Breast epithelium (tissue), 4 donors: ENCODE measurements around the gene PHF19. TPM values are rescaled to one million over a fixed set of nuclear protein-coding genes. Genes with fewer than 3 reads are reported as not detected.

Source experiments
- DNase-seq, 2 donors: peaks; one replicate each; pipeline ENCODE4 v3.0.0-alpha.2; 2019; ENCODE audit warnings: low spot score in 2 of 2
- H3K27ac ChIP-seq, 2 donors: fragments of 200-600 bp; sonication (generic) in 1 of 2; one replicate each; pipeline ENCODE4 v1.5.1; 2016 to 2019; ENCODE audit warnings: mild to moderate bottlenecking in 1 of 2
- H3K27me3 ChIP-seq, 2 donors: fragments of 200-600 bp; sonication (generic) in 1 of 2; one replicate each; pipeline versions ENCODE4 v1.5.1 to v1.6.0; 2017 to 2019; ENCODE audit warnings: control low read depth in 1 of 2, mild to moderate bottlenecking in 1 of 2
- H3K36me3 ChIP-seq: fragments of 200-600 bp; one replicate; pipeline ENCODE4 v1.5.1; 2019
- H3K4me1 ChIP-seq, 2 donors: fragments of 200-600 bp; sonication (generic); one replicate each; pipeline ENCODE4 v1.5.1; 2016 to 2019; ENCODE audit warnings: control low read depth in 1 of 2
- H3K4me3 ChIP-seq, 3 donors: fragments of 200-600 bp; sonication (generic); 1 replicate in 2 of 3; 2 replicates in 1 of 3; pipeline ENCODE4 v1.5.1; 2016 to 2019; ENCODE audit warnings: mild to moderate bottlenecking in 3 of 3, moderate library complexity in 2 of 3
- H3K9me3 ChIP-seq, 2 donors: fragments of 200-600 bp; sonication (generic) in 1 of 2; one replicate each; pipeline ENCODE4 v1.5.1; 2016 to 2019; ENCODE audit warnings: control low read depth in 1 of 2
- POLR2A ChIP-seq: fragments of 450-650 bp; IDR thresholded peaks from one replicate; pipeline ENCODE4 v1.6.1; 2016; ENCODE audit warnings: antibody characterized with exemption, mild to moderate bottlenecking, moderate library complexity
- POLR2AphosphoS5 ChIP-seq, 3 donors: sonication (generic); formaldehyde crosslinking; IDR thresholded peaks; one replicate each; pipeline ENCODE4 v1.6.1; 2017; ENCODE audit warnings: antibody characterized with exemption in 3 of 3
- intact Hi-C: fragments of 100-400 bp; cut with DNase I; formaldehyde crosslinking; loops from one replicate; pipeline ENCODE4 v1.15.1; 2023; ENCODE audit warnings: low total_unique reads
- total RNA-seq, 3 donors: library from RNA; depleted of rRNA; stranded (reverse); fragments of >200 nt; gene quantifications; one replicate each; pipeline ENCODE4 v1.1.0, GENCODE V29; 2016
- TF ChIP-seq, protein P1 (sequence below), 3 donors: fragments of 450-650 bp; IDR thresholded peaks; one replicate each; pipeline ENCODE4 v1.5.1; 2016 to 2017; ENCODE audit warnings: antibody characterized with exemption in 3 of 3, mild to moderate bottlenecking in 3 of 3, moderate library complexity in 3 of 3

PHF19 gene
- total RNA-seq, 3 donors from 2014 or later, result 16.5 to 33.1 (median 19.0) TPM

DNA sequence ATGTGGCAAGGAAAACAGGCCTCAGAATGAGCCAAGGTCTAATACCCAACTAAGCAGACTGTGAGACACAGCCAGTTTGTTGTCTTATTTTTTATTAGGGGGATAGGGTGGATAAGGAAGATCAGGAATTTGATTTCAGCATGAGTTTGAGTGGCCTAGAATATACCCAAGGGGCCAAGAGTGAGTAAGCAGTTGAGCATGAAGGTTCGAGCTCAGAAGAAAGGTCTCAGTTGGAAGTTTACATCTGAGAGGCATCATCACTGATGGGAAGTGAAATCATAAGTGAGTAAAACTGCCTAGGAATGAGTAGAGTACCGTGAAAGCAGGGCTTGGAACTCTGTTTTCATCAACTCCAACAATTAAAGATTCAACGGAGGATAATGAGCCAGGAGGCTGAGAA is 46.8 kb downstream of the PHF19 start:
- Histone ChIP-seq H3K27ac (no peak overlapping the region), H3K4me1 (no peaks in the 10 kb centered on the region), H3K36me3 (peaks cover 11% of the 10 kb centered on the region), H3K9me3 (no peaks in the 10 kb centered on the region), H3K4me3 (no peak overlapping the region), H3K27me3 (no peaks in the 10 kb centered on the region)
- DNase-seq, result no peak
- no peak for TF ChIP-seq POLR2A
- TF ChIP-seq, protein P1, sequence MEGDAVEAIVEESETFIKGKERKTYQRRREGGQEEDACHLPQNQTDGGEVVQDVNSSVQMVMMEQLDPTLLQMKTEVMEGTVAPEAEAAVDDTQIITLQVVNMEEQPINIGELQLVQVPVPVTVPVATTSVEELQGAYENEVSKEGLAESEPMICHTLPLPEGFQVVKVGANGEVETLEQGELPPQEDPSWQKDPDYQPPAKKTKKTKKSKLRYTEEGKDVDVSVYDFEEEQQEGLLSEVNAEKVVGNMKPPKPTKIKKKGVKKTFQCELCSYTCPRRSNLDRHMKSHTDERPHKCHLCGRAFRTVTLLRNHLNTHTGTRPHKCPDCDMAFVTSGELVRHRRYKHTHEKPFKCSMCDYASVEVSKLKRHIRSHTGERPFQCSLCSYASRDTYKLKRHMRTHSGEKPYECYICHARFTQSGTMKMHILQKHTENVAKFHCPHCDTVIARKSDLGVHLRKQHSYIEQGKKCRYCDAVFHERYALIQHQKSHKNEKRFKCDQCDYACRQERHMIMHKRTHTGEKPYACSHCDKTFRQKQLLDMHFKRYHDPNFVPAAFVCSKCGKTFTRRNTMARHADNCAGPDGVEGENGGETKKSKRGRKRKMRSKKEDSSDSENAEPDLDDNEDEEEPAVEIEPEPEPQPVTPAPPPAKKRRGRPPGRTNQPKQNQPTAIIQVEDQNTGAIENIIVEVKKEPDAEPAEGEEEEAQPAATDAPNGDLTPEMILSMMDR (IDR thresholded peaks at IDR 0.05), result no peak
- TF ChIP-seq POLR2AphosphoS5 (IDR thresholded peaks at IDR 0.05), result no peak
- intact Hi-C loops, result no loop called here

DNA sequence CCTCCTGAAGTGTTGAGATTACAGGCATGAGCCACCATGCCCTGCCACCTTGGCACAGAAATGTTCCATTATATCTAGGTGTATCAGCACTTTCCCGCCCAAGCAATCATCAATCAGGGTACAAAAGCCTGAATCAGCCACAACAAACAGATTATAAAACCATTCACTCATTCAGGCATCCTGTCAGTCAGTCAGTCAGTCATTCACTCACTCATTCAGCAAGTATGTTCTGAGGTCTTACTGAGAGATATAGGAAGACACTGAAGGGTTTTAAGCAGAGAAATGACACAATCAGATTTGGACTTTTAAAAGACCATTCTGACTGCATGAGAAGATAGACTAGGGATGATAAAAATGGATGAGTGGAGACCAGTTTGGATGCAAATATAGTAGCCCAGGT is 47.3 kb downstream of the PHF19 start:
- peaks cover 11% of the 10 kb centered on the region for H3K36me3 ChIP-seq
- no peak overlapping the region for H3K4me3 ChIP-seq
- TF ChIP-seq POLR2AphosphoS5 (IDR thresholded peaks at IDR 0.05), result no peak
- TF ChIP-seq, protein P1 (IDR thresholded peaks at IDR 0.05), result no peak
- no peak for TF ChIP-seq POLR2A
- DNase-seq, result no peak
- H3K4me1 ChIP-seq, result no peaks in the 10 kb centered on the region
- no peaks in the 10 kb centered on the region for H3K27me3 ChIP-seq
- intact Hi-C loops, result no loop called here
- no peak overlapping the region for H3K27ac ChIP-seq
- no peaks in the 10 kb centered on the region for H3K9me3 ChIP-seq

DNA sequence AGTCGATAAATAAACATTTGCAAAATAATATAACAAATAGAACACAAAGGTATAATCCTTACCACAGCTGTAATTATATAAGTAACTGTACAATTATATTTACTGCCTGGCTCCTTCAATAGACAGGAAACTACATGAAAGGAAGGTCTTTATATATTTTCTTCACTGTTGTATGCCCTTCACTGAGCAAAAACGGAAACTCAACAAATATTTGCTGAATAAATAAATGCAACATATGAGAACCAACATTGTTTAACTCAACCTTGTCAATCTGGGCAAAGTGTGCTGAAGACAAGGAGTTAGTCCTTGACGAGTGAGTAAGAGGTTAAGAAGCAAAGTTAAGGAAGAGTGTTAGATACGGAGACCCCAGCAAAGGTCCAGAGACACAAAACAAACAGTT is 56.9 kb downstream of the PHF19 start:
- H3K4me1 ChIP-seq, result no peaks in the 10 kb centered on the region
- H3K4me3 ChIP-seq, result no peak overlapping the region
- TF ChIP-seq POLR2A, result no peak
- TF ChIP-seq POLR2AphosphoS5 (IDR thresholded peaks at IDR 0.05), result no peak
- TF ChIP-seq, protein P1 (IDR thresholded peaks at IDR 0.05), result no peak
- intact Hi-C loops, result no loop called here
- H3K9me3 ChIP-seq, result no peaks in the 10 kb centered on the region
- no peak overlapping the region for H3K27ac ChIP-seq
- H3K27me3 ChIP-seq, result no peaks in the 10 kb centered on the region
- peaks cover 7% of the 10 kb centered on the region for H3K36me3 ChIP-seq
- no peak for DNase-seq

DNA sequence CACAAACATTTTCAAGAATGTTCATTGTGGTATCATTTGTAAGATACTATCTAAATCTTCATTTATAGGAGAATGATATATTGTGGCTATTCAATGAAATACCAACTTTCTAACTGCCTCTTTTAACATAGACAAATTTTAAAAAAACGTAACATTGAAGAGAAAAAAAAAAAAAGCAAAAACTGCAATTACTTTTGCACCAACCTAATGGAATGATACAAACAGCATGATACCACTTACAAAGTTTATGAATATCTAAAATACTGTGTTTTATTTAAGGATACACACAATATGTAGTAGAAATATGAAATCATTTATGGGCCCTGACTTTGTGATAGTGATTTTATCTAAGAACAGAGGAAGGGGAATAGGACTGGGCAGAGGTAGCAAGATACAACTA is 58.4 kb downstream of the PHF19 start:
- Histone ChIP-seq H3K27ac (no peak overlapping the region), H3K4me1 (no peaks in the 10 kb centered on the region), H3K9me3 (no peaks in the 10 kb centered on the region), H3K27me3 (no peaks in the 10 kb centered on the region), H3K36me3 (peaks cover 7% of the 10 kb centered on the region), H3K4me3 (no peak overlapping the region)
- intact Hi-C loops, result no loop called here
- no peak for DNase-seq
- TF ChIP-seq, protein P1 (IDR thresholded peaks at IDR 0.05), result no peak
- TF ChIP-seq POLR2AphosphoS5 (IDR thresholded peaks at IDR 0.05), result no peak
- TF ChIP-seq POLR2A, result no peak

DNA sequence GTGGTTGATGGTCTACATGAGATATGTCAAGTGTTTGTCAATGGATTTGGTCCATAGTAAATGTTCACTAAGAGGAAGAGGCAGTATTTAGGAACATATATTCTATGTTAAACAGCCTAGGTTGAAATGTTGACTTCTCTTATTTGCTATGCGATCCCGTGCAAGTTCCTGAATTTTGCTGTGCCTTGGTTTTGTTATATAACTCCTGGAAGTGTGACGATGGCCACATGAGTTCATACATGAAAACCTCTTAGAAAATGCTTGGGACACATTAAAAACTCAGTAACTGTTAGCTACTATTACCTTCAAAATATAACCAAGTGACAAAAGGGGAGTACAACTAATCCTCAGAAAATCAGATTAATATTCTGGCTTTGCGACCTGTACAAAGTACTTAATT is 61.9 kb downstream of the PHF19 start:
- Histone ChIP-seq H3K4me1 (no peaks in the 10 kb centered on the region), H3K36me3 (peaks cover 7% of the 10 kb centered on the region), H3K9me3 (peaks cover 0 to 7% of the 10 kb centered on the region in 2 donors), H3K27ac (no peak overlapping the region), H3K4me3 (no peak overlapping the region), H3K27me3 (no peaks in the 10 kb centered on the region)
- DNase-seq, result no peak
- TF ChIP-seq POLR2A (no peak), POLR2AphosphoS5 (IDR thresholded peaks at IDR 0.05) (no peak)
- TF ChIP-seq, protein P1 (IDR thresholded peaks at IDR 0.05), result no peak
- intact Hi-C loops, result no loop called here
